ENCODE results near the gene TFAP2E. TPM values are rescaled to one million over a fixed set of nuclear protein-coding genes. Genes with fewer than 3 reads are reported as not detected.
"Not testable (repeated sequence)": the region's sequence is repeated elsewhere in the genome, so short reads cannot be mapped to it uniquely, and the experiment has no call there.

The TFAP2E gene
- total RNA-seq, 1 donor from 2014 or later, result 0.41 TPM

- Histone ChIP-seq H3K79me2 (ENCODE audit: insufficient read depth, low read length) (no peaks in the 10 kb centered on the region), H3K9me3 (ENCODE audit: insufficient read depth, low read depth, low read length) (no peaks in the 10 kb centered on the region), H3K4me1 (ENCODE audit: insufficient read depth, low read length) (peaks cover 13% of the 10 kb centered on the region), H3K4me3 (ENCODE audit: insufficient read depth, low read depth, low read length) (peak overlapping the region; percentile 34), H2AFZ (ENCODE audit: low read depth, low read length) (peak overlapping the region; percentile 71), H3K9ac (ENCODE audit: low read length) (no peak overlapping the region), H3K4me2 (ENCODE audit: low read length) (peak overlapping the region; percentile 69), H3K27ac (ENCODE audit: low read depth, low read length) (no peak overlapping the region), H3K36me3 (ENCODE audit: insufficient read depth, low read length) (no peaks in the 10 kb centered on the region), H3K27me3 (ENCODE audit: insufficient read depth, low read length) (peaks cover 57% of the 10 kb centered on the region), H4K20me1 (ENCODE audit: insufficient read depth, low read length) (peaks cover 12% of the 10 kb centered on the region)
- Mint-ChIP-seq H3K4me1 (ENCODE audit: low read depth, unreplicated experiment) (peaks cover 14% of the 10 kb centered on the region), H3K9me3 (ENCODE audit: unreplicated experiment) (peaks cover 6% of the 10 kb centered on the region), H3K4me3 (ENCODE audit: unreplicated experiment) (no peak overlapping the region), H3K27me3 (ENCODE audit: low read depth, unreplicated experiment) (peaks cover 39% of the 10 kb centered on the region), H3K36me3 (ENCODE audit: low read depth, unreplicated experiment) (peaks cover 4% of the 10 kb centered on the region), H3K27ac (ENCODE audit: unreplicated experiment) (no peak overlapping the region)
- no peak for DNase-seq (ENCODE audit: low read depth)
- no peak for FAIRE-seq
- TF ChIP-seq CTCF (IDR thresholded peaks at IDR 0.05; ENCODE audit: insufficient read depth, low read depth, low read length), result no peak
- TF ChIP-seq EZH2 (IDR thresholded peaks at IDR 0.05; ENCODE audit: insufficient read depth, low read length), result peak; percentile 70
These were observed 4.2 kb downstream of the TFAP2E start for GRCh38 chr1:35577071-35577998.

GRCh38 chr1:35580949-35581388, 7.9 kb downstream of the TFAP2E start:
- Histone ChIP-seq H3K4me3 (ENCODE audit: insufficient read depth, low read depth, low read length) (no peak overlapping the region), H3K27ac (ENCODE audit: low read depth, low read length) (no peak overlapping the region), H4K20me1 (ENCODE audit: insufficient read depth, low read length) (no peaks in the 10 kb centered on the region), H3K79me2 (ENCODE audit: insufficient read depth, low read length) (no peaks in the 10 kb centered on the region), H2AFZ (ENCODE audit: low read depth, low read length) (no peak overlapping the region), H3K36me3 (ENCODE audit: insufficient read depth, low read length) (no peaks in the 10 kb centered on the region), H3K4me2 (ENCODE audit: low read length) (no peak overlapping the region), H3K27me3 (ENCODE audit: insufficient read depth, low read length) (peaks cover 21% of the 10 kb centered on the region), H3K4me1 (ENCODE audit: insufficient read depth, low read length) (peaks cover 5% of the 10 kb centered on the region), H3K9ac (ENCODE audit: low read length) (no peak overlapping the region), H3K9me3 (ENCODE audit: insufficient read depth, low read depth, low read length) (no peaks in the 10 kb centered on the region)
- Mint-ChIP-seq H3K27me3 (ENCODE audit: low read depth, unreplicated experiment) (peaks cover 21% of the 10 kb centered on the region), H3K9me3 (ENCODE audit: unreplicated experiment) (peaks cover 5% of the 10 kb centered on the region), H3K4me1 (ENCODE audit: low read depth, unreplicated experiment) (peaks cover 4% of the 10 kb centered on the region), H3K27ac (ENCODE audit: unreplicated experiment) (no peak overlapping the region), H3K36me3 (ENCODE audit: low read depth, unreplicated experiment) (peaks cover 6% of the 10 kb centered on the region), H3K4me3 (ENCODE audit: unreplicated experiment) (no peak overlapping the region)
- FAIRE-seq (no peak), DNase-seq (ENCODE audit: low read depth) (no peak)
- no peak for TF ChIP-seq EZH2 (IDR thresholded peaks at IDR 0.05; ENCODE audit: insufficient read depth, low read length)
- no peak for TF ChIP-seq CTCF (IDR thresholded peaks at IDR 0.05; ENCODE audit: insufficient read depth, low read depth, low read length)

- not testable (repeated sequence) for FAIRE-seq; H3K4me1 ChIP-seq (ENCODE audit: insufficient read depth, low read length)
These were observed 8.5 kb downstream of the TFAP2E start for GRCh38 chr1:35581621-35582020.

More at GRCh38 chr1:35581621-35582020, 8.5 kb downstream of the TFAP2E start:
- not testable (repeated sequence) for H3K9me3 ChIP-seq (ENCODE audit: insufficient read depth, low read depth, low read length); H3K4me3 Mint-ChIP-seq (ENCODE audit: unreplicated experiment); H3K36me3 Mint-ChIP-seq (ENCODE audit: low read depth, unreplicated experiment); H3K27ac ChIP-seq (ENCODE audit: low read depth, low read length); H3K4me2 ChIP-seq (ENCODE audit: low read length); H3K9ac ChIP-seq (ENCODE audit: low read length); H3K9me3 Mint-ChIP-seq (ENCODE audit: unreplicated experiment); H3K27ac Mint-ChIP-seq (ENCODE audit: unreplicated experiment); H3K36me3 ChIP-seq (ENCODE audit: insufficient read depth, low read length); H3K4me1 Mint-ChIP-seq (ENCODE audit: low read depth, unreplicated experiment); H4K20me1 ChIP-seq (ENCODE audit: insufficient read depth, low read length); H2AFZ ChIP-seq (ENCODE audit: low read depth, low read length); H3K79me2 ChIP-seq (ENCODE audit: insufficient read depth, low read length); H3K4me3 ChIP-seq (ENCODE audit: insufficient read depth, low read depth, low read length); DNase-seq (ENCODE audit: low read depth)
- peaks cover 18% of the 10 kb centered on the region for H3K27me3 Mint-ChIP-seq (ENCODE audit: low read depth, unreplicated experiment)
- H3K27me3 ChIP-seq (ENCODE audit: insufficient read depth, low read length), result peaks cover 14% of the 10 kb centered on the region
